T-helper 1 cell (primary cell): ENCODE measurements around the gene PPP1R12C.

ENCODE experiments used
- DNase-seq, 5 donors: peaks; one replicate each; pipeline ENCODE4 v3.0.0-alpha.2; 2012 to 2020

The PPP1R12C gene

DNA sequence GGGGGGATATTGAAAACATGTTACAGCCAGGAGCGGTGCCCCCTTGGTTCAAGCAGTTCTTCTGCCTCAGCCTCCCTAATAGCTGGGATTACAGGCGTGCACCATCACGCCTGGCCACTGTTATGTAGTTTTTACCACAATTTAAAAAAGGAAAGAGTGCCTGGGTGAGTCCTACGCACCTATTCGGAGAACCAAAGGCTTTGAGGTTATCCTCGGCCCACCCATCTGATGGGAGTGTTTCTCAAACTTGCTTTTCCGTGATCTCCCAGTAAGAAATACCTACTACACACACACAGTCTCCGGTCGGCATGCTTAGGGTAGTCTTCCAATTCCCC is 75.1 kb downstream of the PPP1R12C start:
- DNase-seq, result no peak

DNA sequence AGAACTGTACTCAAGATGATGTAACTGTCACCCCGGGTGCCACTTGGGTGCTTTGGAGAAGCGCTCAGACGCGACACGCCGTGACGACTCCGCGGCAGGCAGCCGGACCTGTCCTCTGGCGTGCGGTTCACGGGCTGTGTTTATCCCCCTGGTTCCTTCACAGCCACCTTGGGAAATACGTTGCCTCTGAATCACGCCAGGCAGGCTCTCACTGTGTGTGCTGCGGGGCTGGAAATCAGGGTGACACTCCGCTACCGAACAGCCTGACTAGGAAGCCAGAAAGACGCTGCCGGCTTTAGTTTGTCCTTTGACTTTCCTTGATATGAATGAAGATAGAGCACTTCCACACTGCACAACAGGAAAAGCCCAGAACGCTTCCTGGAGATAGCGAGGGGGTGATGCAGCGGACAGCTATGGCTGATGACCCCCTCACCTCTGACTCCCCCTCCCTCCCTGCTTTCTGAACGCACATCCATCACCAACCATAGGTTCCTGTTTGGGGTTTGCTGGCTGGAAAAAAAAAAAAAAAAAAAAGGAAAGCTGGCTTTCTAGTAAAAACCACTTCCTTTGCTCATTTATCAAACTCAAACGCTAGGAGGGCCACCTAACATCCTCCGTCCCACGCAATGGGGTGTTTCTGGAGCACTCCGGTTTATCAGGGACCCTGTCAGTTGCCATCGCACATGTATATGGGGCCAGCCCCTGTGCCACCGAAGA is 75.7 kb downstream of the PPP1R12C start:
- peak in 1 of 5 donors; percentile 69 for DNase-seq

DNA sequence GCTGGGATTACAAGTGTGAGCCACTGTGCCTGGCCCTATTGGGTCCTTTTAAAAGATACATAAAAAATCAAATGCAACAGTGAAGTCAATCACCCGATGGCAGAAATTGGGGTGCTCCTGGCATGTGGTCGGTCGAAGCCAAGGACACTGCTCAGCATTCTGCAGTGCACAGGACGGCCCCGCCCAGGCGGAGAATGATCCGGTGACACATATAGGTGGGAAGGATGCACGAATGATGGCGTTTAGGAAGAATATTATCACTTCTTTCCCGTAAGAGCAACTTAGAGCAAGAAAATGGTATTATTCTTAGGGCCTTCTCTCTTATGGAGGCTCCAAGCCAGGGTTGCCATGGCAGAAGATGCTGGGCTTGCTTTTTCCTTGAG is 76.2 kb downstream of the PPP1R12C start:
- no peak for DNase-seq
